Fibroblast of lung (primary cell): ENCODE measurements around the gene CDH4. TPM values are rescaled to one million over a fixed set of nuclear protein-coding genes. Genes with fewer than 3 reads are reported as not detected.

ENCODE experiments used
- DNase-seq, 2 donors: peaks; one replicate each; pipeline versions ENCODE4 v3.0.0 to v3.0.0-alpha.2; 2010; ENCODE audit warnings: low read depth in 2 of 2
- H2AFZ ChIP-seq: 2 replicates; pipeline ENCODE4 v1.5.1; 2012; ENCODE audit warnings: low read length, control low read depth, inconsistent platforms
- H3K27ac ChIP-seq: 2 replicates; pipeline ENCODE4 v1.5.1; 2011; ENCODE audit warnings: low read length, control low read depth; ENCODE audit not compliant: insufficient read depth
- H3K27me3 ChIP-seq: 2 replicates; pipeline ENCODE4 v1.5.1; 2011; ENCODE audit warnings: mild to moderate bottlenecking, low read length; ENCODE audit not compliant: control insufficient read depth, insufficient read depth
- H3K36me3 ChIP-seq: 2 replicates; pipeline ENCODE4 v1.5.1; 2011; ENCODE audit warnings: low read length; ENCODE audit not compliant: control insufficient read depth, insufficient read depth
- H3K4me1 ChIP-seq: 2 replicates; pipeline ENCODE4 v1.5.1; 2011; ENCODE audit warnings: low read length; ENCODE audit not compliant: control insufficient read depth, insufficient read depth; ENCODE audit errors: extremely low read depth
- H3K4me2 ChIP-seq: 2 replicates; pipeline ENCODE4 v1.5.1; 2011; ENCODE audit warnings: low read length, control low read depth; ENCODE audit not compliant: insufficient read depth; ENCODE audit errors: extremely low read depth
- H3K4me3 ChIP-seq, 4 experiments: fragments of 200-600 bp in 1 of 4; sonication (generic) in 1 of 4; replicated peaks in 1 of 4; 2 replicates each; pipeline ENCODE4 v1.5.1; 2011 to 2016; ENCODE audit warnings: low read length in 4 of 4, low read depth in 3 of 4, mild to moderate bottlenecking in 3 of 4, control low read depth in 2 of 4, inconsistent platforms in 1 of 4, mixed read lengths in 1 of 4; ENCODE audit not compliant: insufficient read depth in 1 of 4; ENCODE audit errors: control extremely low read depth in 1 of 4
- H3K79me2 ChIP-seq: 2 replicates; pipeline ENCODE4 v1.5.1; 2012; ENCODE audit warnings: mild to moderate bottlenecking, low read length, inconsistent platforms; ENCODE audit not compliant: control insufficient read depth, insufficient read depth
- H3K9ac ChIP-seq: 2 replicates; pipeline ENCODE4 v1.5.1; 2011; ENCODE audit warnings: mild to moderate bottlenecking, low read length, control low read depth; ENCODE audit not compliant: insufficient read depth
- H3K9me3 ChIP-seq: 2 replicates; pipeline ENCODE4 v1.5.1; 2012; ENCODE audit warnings: low read depth, low read length; ENCODE audit not compliant: control insufficient read depth, insufficient read depth
- H4K20me1 ChIP-seq: 2 replicates; pipeline ENCODE4 v1.5.1; 2011; ENCODE audit warnings: low read length; ENCODE audit not compliant: control insufficient read depth, insufficient read depth; ENCODE audit errors: extremely low read depth
- EZH2 ChIP-seq: IDR thresholded peaks from 2 replicates; pipeline ENCODE4 v1.5.1; 2012; ENCODE audit warnings: low read length, control low read depth, mild to moderate bottlenecking; ENCODE audit errors: missing control alignments
- polyA plus RNA-seq, 2 donors: library from polyadenylated mRNA; depleted of rRNA in 1 of 2; stranded (reverse) in 1 of 2; unstranded in 1 of 2; fragments of >200 nt; gene quantifications; 2 replicates each; pipeline ENCODE4 v1.2.1, GENCODE V29; 2011 to 2012; ENCODE audit warnings: missing spikeins in 1 of 2
- total RNA-seq: library from RNA; depleted of rRNA; stranded (reverse); fragments of >200 nt; gene quantifications from 2 replicates; pipeline ENCODE4 v1.2.1, GENCODE V29; 2014
- TF ChIP-seq, protein P1 (sequence below), 2 donors: IDR thresholded peaks in 1 of 2; conservative IDR thresholded peaks in 1 of 2; 1 replicate in 1 of 2; 2 replicates in 1 of 2; pipeline ENCODE4 v1.5.1; 2011 to 2012; ENCODE audit warnings: low read length in 2 of 2, control low read depth in 1 of 2, inconsistent platforms in 1 of 2, low read depth in 1 of 2, mild to moderate bottlenecking in 1 of 2

The CDH4 gene
- total and polyA plus RNA-seq, 2 donors (not counting 1 experiment from before 2014, with no cell fraction given) = 4.8 to 6.8 TPM

DNA sequence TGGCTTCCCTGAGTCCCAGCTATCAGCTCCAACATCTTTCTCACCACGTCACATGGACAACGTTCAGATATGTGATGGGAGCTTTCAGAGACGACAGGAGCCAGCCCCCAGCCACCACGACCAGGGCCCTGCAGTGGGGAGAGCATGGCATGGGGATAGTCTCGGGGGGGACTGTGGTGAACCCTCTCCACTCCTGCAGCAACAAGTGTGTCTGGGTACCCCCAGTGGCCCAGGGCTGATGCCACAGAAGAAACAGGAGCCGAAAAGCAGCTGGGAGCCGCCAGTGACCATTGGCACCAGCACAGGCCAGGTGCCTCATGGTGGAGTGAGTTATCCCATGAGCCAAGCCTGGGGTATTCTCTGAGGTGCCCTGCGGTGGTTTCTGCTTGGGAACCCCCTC is 473.9 kb downstream of the CDH4 start:
- H3K36me3 ChIP-seq = no peaks in the 10 kb centered on the region
- H3K4me1 ChIP-seq = no peaks in the 10 kb centered on the region
- H3K9me3 ChIP-seq = no peaks in the 10 kb centered on the region
- no peak overlapping the region for H3K27ac ChIP-seq
- TF ChIP-seq EZH2 = no peak
- TF ChIP-seq, protein P1, sequence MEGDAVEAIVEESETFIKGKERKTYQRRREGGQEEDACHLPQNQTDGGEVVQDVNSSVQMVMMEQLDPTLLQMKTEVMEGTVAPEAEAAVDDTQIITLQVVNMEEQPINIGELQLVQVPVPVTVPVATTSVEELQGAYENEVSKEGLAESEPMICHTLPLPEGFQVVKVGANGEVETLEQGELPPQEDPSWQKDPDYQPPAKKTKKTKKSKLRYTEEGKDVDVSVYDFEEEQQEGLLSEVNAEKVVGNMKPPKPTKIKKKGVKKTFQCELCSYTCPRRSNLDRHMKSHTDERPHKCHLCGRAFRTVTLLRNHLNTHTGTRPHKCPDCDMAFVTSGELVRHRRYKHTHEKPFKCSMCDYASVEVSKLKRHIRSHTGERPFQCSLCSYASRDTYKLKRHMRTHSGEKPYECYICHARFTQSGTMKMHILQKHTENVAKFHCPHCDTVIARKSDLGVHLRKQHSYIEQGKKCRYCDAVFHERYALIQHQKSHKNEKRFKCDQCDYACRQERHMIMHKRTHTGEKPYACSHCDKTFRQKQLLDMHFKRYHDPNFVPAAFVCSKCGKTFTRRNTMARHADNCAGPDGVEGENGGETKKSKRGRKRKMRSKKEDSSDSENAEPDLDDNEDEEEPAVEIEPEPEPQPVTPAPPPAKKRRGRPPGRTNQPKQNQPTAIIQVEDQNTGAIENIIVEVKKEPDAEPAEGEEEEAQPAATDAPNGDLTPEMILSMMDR (conservative IDR thresholded peaks at IDR 0.05 in 1 of 2, IDR thresholded peaks at IDR 0.05 in 1 of 2; ENCODE audit: low read depth in 1 of 2, low read length in 2 of 2) = no peak
- H2AFZ ChIP-seq = no peak overlapping the region
- DNase-seq = no peak
- H3K79me2 ChIP-seq = no peaks in the 10 kb centered on the region
- H3K4me2 ChIP-seq = no peak overlapping the region
- H3K9ac ChIP-seq = no peak overlapping the region
- no peak overlapping the region for H3K4me3 ChIP-seq
- no peaks in the 10 kb centered on the region for H3K27me3 ChIP-seq
- no peaks in the 10 kb centered on the region for H4K20me1 ChIP-seq

DNA sequence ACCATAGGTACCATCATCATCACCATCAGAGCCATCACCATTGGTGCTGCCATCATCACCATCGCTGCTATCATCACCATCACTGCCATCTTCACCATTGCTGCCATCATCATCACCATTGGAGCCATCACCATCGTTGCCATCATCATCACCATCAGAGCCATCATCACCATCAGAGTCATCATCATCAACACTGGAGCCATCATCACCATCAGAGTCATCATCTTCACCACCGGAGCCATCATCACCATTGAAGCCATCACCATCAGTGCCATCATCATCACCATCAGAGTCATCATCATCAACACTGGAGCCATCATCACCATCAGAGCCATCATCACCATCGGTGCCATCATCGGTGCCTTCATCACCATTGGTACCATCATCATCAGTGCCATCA is 474.9 kb downstream of the CDH4 start:
- Histone ChIP-seq H3K27me3 (no peaks in the 10 kb centered on the region), H2AFZ (no peak overlapping the region)

DNA sequence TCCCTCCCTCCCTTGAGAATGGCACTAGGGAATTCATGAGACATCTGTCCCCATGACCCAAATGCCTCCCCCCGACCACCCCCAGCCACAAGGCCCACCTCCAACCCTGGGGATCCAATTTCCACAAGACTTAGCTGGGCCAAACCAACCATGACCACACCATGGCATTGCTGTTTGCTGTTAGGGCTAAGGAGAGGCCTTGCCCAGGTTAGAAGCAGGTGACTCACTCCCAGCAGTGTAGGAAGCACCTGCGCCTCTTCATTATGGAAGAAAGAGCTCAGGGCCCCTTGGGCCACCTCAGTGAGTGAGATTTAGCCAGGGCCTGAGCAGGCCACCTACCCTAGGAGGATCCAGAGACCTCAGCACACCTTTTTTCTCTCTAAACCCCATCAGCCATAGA is 475.7 kb downstream of the CDH4 start:
- Histone ChIP-seq H3K4me3 (no peak overlapping the region), H3K79me2 (no peaks in the 10 kb centered on the region), H3K27ac (no peak overlapping the region), H3K4me2 (no peak overlapping the region), H3K36me3 (no peaks in the 10 kb centered on the region), H3K9ac (no peak overlapping the region), H3K27me3 (no peaks in the 10 kb centered on the region), H4K20me1 (no peaks in the 10 kb centered on the region), H3K4me1 (no peaks in the 10 kb centered on the region), H2AFZ (no peak overlapping the region), H3K9me3 (no peaks in the 10 kb centered on the region)
- no peak for DNase-seq
- TF ChIP-seq EZH2 = no peak
- TF ChIP-seq, protein P1 (conservative IDR thresholded peaks at IDR 0.05 in 1 of 2, IDR thresholded peaks at IDR 0.05 in 1 of 2; ENCODE audit: low read depth in 1 of 2, low read length in 2 of 2) = no peak

More for the DNA sequence above, 474.9 kb downstream of the CDH4 start:
- H3K79me2 ChIP-seq = no peaks in the 10 kb centered on the region
- no peaks in the 10 kb centered on the region for H3K36me3 ChIP-seq
- H3K4me3 ChIP-seq = no peak overlapping the region
- no peak for DNase-seq
- TF ChIP-seq, protein P1 (conservative IDR thresholded peaks at IDR 0.05 in 1 of 2, IDR thresholded peaks at IDR 0.05 in 1 of 2; ENCODE audit: low read depth in 1 of 2, low read length in 2 of 2) = no peak
- no peak for TF ChIP-seq EZH2
- H3K9me3 ChIP-seq = no peaks in the 10 kb centered on the region
- no peak overlapping the region for H3K9ac ChIP-seq
- H3K27ac ChIP-seq = no peak overlapping the region
- H4K20me1 ChIP-seq = no peaks in the 10 kb centered on the region
- H3K4me1 ChIP-seq = no peaks in the 10 kb centered on the region
- H3K4me2 ChIP-seq = no peak overlapping the region
